ENCODE results near the gene PBX2. TPM values are rescaled to one million over a fixed set of nuclear protein-coding genes. Genes with fewer than 3 reads are reported as not detected.

Gene PBX2
- total RNA-seq, 4 donors from 2014 or later, result 43.6 to 95.9 (median 59.3) TPM

DNA sequence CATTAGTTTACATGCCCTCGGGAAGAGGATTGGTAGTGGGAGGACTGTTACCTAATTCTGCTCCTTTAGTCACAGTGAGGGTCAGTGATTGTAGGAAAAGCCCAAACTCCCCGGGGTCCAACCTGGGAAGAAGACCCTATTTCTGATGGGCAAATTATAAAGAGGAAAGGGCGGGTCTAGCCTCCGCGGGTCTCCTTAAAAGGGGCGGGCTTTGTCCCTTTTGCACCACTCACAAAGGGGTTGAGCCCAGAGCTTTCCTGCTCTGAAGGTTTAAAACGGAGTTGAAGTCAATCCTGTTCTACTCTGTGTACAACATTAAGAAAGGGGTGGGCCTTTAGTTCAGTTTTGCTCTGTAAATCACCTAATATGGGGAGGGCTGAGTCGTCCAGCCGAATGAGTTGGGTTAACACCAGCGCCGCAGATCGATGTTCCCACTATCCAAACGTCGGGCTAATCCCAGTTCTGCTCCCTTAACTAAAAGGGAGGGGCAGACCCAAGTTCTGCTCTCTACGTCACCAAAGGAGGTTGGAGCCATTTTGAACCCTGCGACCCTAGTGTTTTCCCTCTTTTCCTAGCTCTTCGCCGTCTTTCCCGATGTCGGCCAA, 12.7 kb downstream of the PBX2 start:
- no peak for DNase-seq (ENCODE audit: extremely low spot score)

DNA sequence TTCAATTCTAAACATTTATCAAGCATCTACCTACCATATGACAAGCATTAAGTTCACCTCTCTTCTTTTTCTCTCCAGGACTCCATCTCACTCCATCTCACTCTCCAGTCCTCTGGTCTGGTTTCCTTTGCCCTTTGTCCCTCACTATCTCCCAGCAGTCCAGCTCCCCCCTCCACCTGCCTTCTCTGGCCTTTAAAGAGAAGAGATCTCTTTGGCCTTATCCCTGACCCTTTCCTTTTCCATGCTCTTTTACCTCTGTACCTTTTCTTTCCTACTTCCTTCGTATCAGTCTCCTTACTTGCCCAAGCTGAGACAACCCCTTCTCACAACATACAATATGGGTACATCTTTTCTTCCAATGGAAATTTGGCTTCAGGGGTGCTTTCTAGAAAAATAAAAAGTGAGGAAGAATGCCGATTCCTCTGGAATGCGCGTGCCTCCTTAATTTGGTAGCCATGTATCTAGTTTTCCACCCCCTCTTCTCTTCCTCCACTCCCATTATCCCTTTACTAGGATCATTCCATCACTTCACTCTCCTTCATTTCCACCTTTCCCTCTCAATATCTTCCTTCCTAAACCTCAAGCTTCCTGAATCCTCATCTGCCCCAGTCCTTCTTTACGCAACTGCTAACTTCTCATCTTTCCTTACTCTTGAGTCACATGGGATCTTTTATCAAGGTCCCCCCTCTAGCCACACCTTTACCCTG, 13.4 kb downstream of the PBX2 start:
- WGBS, result 19% methylated on average over 5 of the region's 5 CpGs
- peaks cover 46 to 76% (median 75%) of the 10 kb centered on the region in 4 donors for H3K4me1 ChIP-seq

More for the DNA sequence above, 12.7 kb downstream of the PBX2 start:
- Histone ChIP-seq H3K36me3 (peaks cover 0 to 27% (median 21%) of the 10 kb centered on the region in 4 donors), H3K4me1 (peaks cover 50 to 83% (median 81%) of the 10 kb centered on the region in 4 donors), H3K4me3 (peak overlapping the region; percentile 74 to 93 (median 80)), H3K27me3 (no peaks in the 10 kb centered on the region), H3K9me3 (no peaks in the 10 kb centered on the region), H3K27ac (replicated peaks in 1 of 4) (peak overlapping the region; percentile 94 to 99 (median 96))
- 0% methylated on average over 17 of the region's 20 CpGs for WGBS
- peak in 1 of 2 donors; percentile 75 for TF ChIP-seq POLR2AphosphoS5 (IDR thresholded peaks at IDR 0.05)
- no peak for TF ChIP-seq EP300 (IDR thresholded peaks at IDR 0.05)
- intact Hi-C loops (cut with DNase I), result no loop called here

DNA sequence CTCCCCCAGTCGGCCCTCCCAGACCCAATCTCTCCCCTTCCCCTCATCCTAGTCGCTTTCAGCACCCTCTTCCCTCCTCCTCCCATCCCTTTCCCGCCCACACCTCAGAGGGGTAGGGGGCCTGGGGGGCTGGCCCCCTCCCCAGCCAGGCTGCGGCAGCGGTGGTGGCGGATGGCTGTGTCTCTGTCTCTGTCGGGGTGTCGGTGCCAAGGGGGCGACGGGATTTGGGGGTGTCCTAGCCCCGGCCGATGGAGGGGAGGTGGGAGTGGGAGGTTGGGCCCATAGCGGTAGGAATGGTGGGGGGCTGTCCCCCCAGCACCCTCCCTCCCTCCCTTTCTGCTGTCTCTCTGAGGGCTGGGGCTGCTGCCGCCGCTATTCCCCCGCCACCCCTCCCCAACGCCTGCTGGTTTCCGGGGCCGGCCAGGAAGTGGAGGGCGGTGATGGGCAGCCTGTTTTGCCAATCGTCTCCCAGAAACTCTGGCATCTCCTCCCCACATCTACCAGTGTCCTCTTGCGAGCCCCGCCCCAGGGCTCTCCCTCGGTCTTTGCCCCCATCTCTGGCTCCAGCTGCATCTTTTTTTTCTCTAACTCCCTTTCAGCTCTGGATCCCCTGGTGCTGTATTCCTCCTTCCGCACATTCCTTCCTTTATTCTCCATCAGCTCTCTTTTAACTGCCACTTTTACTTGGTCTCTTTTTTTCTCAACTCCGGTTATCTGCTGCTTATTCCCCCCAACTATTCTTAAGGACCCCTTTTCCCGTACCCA, 14.1 kb downstream of the PBX2 start, which contains the start of gene AGPAT1:
Gene AGPAT1 (minus strand): TSS at position 374 of the 765 bp plus-strand sequence. CDS start 4,588 bp downstream, outside the sequence.
- Histone ChIP-seq H3K9me3 (no peaks in the 10 kb centered on the region), H3K36me3 (peaks cover 0 to 20% (median 17%) of the 10 kb centered on the region in 4 donors), H3K27ac (replicated peaks in 1 of 4) (peak within 1 kb of the TSS; percentile 94 to 99 (median 96)), H3K27me3 (no peaks in the 10 kb centered on the region), H3K4me1 (peaks cover 39 to 69% (median 68%) of the 10 kb centered on the region in 4 donors), H3K4me3 (peak within 1 kb of the TSS; percentile 74 to 93 (median 80))
- intact Hi-C loops (cut with DNase I), result no loop called here
- TF ChIP-seq EP300 (IDR thresholded peaks at IDR 0.05) (no peak), POLR2AphosphoS5 (IDR thresholded peaks at IDR 0.05) (peak; percentile 92 to 96), POLR2A (IDR thresholded peaks at IDR 0.05; ENCODE audit: low read depth) (no peak)
- TF ChIP-seq, protein P1, sequence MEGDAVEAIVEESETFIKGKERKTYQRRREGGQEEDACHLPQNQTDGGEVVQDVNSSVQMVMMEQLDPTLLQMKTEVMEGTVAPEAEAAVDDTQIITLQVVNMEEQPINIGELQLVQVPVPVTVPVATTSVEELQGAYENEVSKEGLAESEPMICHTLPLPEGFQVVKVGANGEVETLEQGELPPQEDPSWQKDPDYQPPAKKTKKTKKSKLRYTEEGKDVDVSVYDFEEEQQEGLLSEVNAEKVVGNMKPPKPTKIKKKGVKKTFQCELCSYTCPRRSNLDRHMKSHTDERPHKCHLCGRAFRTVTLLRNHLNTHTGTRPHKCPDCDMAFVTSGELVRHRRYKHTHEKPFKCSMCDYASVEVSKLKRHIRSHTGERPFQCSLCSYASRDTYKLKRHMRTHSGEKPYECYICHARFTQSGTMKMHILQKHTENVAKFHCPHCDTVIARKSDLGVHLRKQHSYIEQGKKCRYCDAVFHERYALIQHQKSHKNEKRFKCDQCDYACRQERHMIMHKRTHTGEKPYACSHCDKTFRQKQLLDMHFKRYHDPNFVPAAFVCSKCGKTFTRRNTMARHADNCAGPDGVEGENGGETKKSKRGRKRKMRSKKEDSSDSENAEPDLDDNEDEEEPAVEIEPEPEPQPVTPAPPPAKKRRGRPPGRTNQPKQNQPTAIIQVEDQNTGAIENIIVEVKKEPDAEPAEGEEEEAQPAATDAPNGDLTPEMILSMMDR (IDR thresholded peaks at IDR 0.05), result no peak
- peak; percentile 98 for DNase-seq (ENCODE audit: extremely low spot score)
- WGBS, result under 1% methylated on average over 21 of the region's 27 CpGs

More for the DNA sequence above, 13.4 kb downstream of the PBX2 start:
- no peaks in the 10 kb centered on the region for H3K9me3 ChIP-seq
- TF ChIP-seq POLR2A (IDR thresholded peaks at IDR 0.05; ENCODE audit: low read depth), result no peak
- no peak for TF ChIP-seq EP300 (IDR thresholded peaks at IDR 0.05)
- TF ChIP-seq, protein P1 (IDR thresholded peaks at IDR 0.05), result no peak
- no peak for TF ChIP-seq POLR2AphosphoS5 (IDR thresholded peaks at IDR 0.05)
- intact Hi-C loops (cut with DNase I), result no loop called here
- H3K27ac ChIP-seq (replicated peaks in 1 of 4), result peak overlapping the region; percentile 94 to 99 (median 96)
- H3K27me3 ChIP-seq, result no peaks in the 10 kb centered on the region
- peaks cover 0 to 22% (median 20%) of the 10 kb centered on the region in 4 donors for H3K36me3 ChIP-seq
- no peak for DNase-seq (ENCODE audit: extremely low spot score)
- peak overlapping the region; percentile 74 to 93 (median 80) for H3K4me3 ChIP-seq

DNA sequence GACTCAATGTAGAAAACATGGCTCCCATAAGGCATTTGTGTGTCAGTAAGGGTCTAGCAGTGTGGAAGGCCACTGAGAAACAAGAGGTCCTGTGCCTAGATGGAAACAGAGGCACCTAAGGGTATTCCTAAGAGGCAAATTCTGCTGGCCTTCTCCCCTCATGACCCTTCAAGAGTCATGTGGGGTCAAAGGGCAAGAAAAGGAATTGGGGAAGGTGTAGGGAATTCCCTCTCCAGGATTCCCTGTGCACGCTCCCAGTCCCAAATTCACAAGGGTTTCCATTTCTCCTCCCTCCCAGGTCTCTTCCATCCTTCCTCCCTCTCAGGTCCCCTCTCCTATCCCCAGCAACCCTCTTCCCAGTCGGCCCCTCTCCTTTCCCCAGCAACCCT, 14.7 kb downstream of the PBX2 start:
- TF ChIP-seq, protein P1 (IDR thresholded peaks at IDR 0.05), result no peak
- TF ChIP-seq POLR2A (IDR thresholded peaks at IDR 0.05; ENCODE audit: low read depth) (no peak), EP300 (IDR thresholded peaks at IDR 0.05) (no peak), POLR2AphosphoS5 (IDR thresholded peaks at IDR 0.05) (no peak)
- Histone ChIP-seq H3K4me3 (peak overlapping the region; percentile 74 to 93 (median 80)), H3K27me3 (no peaks in the 10 kb centered on the region), H3K9me3 (no peaks in the 10 kb centered on the region), H3K4me1 (peaks cover 38 to 64% (median 62%) of the 10 kb centered on the region in 4 donors), H3K27ac (replicated peaks in 1 of 4) (peak overlapping the region; percentile 94 to 99 (median 96)), H3K36me3 (peaks cover 2 to 20% (median 18%) of the 10 kb centered on the region in 4 donors)
- intact Hi-C loops (cut with DNase I), result no loop called here
- DNase-seq (ENCODE audit: extremely low spot score), result no peak
- WGBS, result 10% methylated on average over 2 of the region's 2 CpGs
